Thymus (tissue), 11 donors: Measurements from ENCODE around the gene PRKCA. TPM values are rescaled to one million over a fixed set of nuclear protein-coding genes. Genes with fewer than 3 reads are reported as not detected.
"Not testable (repeated sequence)": the region's sequence is repeated elsewhere in the genome, so short reads cannot be mapped to it uniquely, and the experiment has no call there.

Experiments used
- DNase-seq, 9 donors: peaks; one replicate each; pipeline ENCODE4 v3.0.0-alpha.2; 2013; ENCODE audit warnings: low spot score in 9 of 9, low read depth in 6 of 9, missing footprints in 1 of 9
- H3K27ac ChIP-seq, 2 donors: one replicate each; pipeline ENCODE4 v1.5.1; 2013; ENCODE audit warnings: control low read depth in 1 of 2, low read depth in 1 of 2, low read length in 1 of 2, mild to moderate bottlenecking in 1 of 2, moderate library complexity in 1 of 2
- H3K27me3 ChIP-seq, 2 donors: one replicate each; pipeline ENCODE4 v1.5.1; 2013; ENCODE audit warnings: low read length in 1 of 2; ENCODE audit not compliant: control insufficient read depth in 2 of 2, insufficient read depth in 1 of 2
- H3K36me3 ChIP-seq, 2 donors: one replicate each; pipeline ENCODE4 v1.5.1; 2013; ENCODE audit warnings: low read length in 1 of 2, mild to moderate bottlenecking in 1 of 2, moderate library complexity in 1 of 2; ENCODE audit not compliant: control insufficient read depth in 2 of 2, insufficient read depth in 2 of 2
- H3K4me1 ChIP-seq, 2 donors: one replicate each; pipeline ENCODE4 v1.5.1; 2013; ENCODE audit warnings: low read length in 2 of 2; ENCODE audit not compliant: control insufficient read depth in 2 of 2, insufficient read depth in 2 of 2
- H3K4me3 ChIP-seq, 2 donors: one replicate each; pipeline ENCODE4 v1.5.1; 2013; ENCODE audit warnings: low read length in 2 of 2, control low read depth in 1 of 2, mild to moderate bottlenecking in 1 of 2
- H3K9me3 ChIP-seq, 2 donors: one replicate each; pipeline ENCODE4 v1.5.1; 2013; ENCODE audit warnings: low read length in 1 of 2, mild to moderate bottlenecking in 1 of 2; ENCODE audit not compliant: control insufficient read depth in 2 of 2, insufficient read depth in 1 of 2
- WGBS: extraction: QIAGEN DNeasy Blood & Tissue Kit; methylation state at CpG from one replicate; pipeline ENCODE4 v1.1.7; 2013; 5-methylcytosine and 5-hydroxymethylcytosine counted together
- polyA plus RNA-seq: library from polyadenylated mRNA; stranded (reverse); fragments of 200-250 nt; gene quantifications from one replicate; pipeline ENCODE4 v1.2.3, GENCODE V29; 2013
- total RNA-seq: library from RNA; stranded (reverse); fragments of 120-200 nt; gene quantifications from one replicate; pipeline ENCODE4 v1.2.4, GENCODE V29; 2013
- donor health status: healthy.

The PRKCA gene
- total and polyA plus RNA-seq, 2 donors, result 2.7 to 3.2 TPM

- no peak for DNase-seq
- Histone ChIP-seq H3K4me1 (peaks cover 0 to 9% of the 10 kb centered on the region in 2 donors), H3K36me3 (no peaks in the 10 kb centered on the region), H3K27me3 (no peaks in the 10 kb centered on the region), H3K9me3 (no peaks in the 10 kb centered on the region), H3K4me3 (no peak overlapping the region), H3K27ac (no peak overlapping the region)
- WGBS, result 81% methylated on average over 8 of the region's 8 CpGs
These were observed 409.0 kb downstream of the PRKCA start for GRCh38 chr17:66711401-66711800.

GRCh38 chr17:66711881-66712321, 409.5 kb downstream of the PRKCA start:
- Histone ChIP-seq H3K4me3 (no peak overlapping the region), H3K4me1 (peaks cover 0 to 9% of the 10 kb centered on the region in 2 donors), H3K27me3 (no peaks in the 10 kb centered on the region), H3K27ac (no peak overlapping the region), H3K36me3 (no peaks in the 10 kb centered on the region), H3K9me3 (no peaks in the 10 kb centered on the region)
- 32% methylated on average over 2 of the region's 2 CpGs for WGBS
- DNase-seq, result peak in 2 of 9 donors; percentile 20 to 35

DNA sequence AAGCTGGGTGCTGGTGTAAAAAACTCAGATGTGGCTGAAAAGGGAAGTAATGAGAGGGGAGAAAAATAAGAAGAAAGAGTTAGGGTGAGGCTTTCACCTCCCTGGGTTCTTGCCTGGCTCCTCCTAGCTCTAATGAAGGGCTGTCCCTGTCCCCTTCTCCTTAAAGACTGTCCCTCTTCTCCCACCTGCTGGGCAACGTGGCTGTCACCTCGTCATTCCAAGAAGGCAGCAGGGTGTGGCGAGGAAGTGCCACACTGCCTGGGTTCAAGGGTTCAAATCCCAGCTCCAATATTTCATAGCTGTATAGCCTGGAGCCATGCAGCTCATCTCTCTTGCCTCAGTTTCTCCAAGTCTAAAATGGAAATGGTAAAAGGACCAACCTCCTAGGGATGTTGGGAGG, 410.0 kb downstream of the PRKCA start:
- Histone ChIP-seq H3K27me3 (no peaks in the 10 kb centered on the region), H3K36me3 (no peaks in the 10 kb centered on the region), H3K9me3 (no peaks in the 10 kb centered on the region), H3K4me3 (no peak overlapping the region), H3K4me1 (peaks cover 0 to 9% of the 10 kb centered on the region in 2 donors), H3K27ac (no peak overlapping the region)
- WGBS, result 85% methylated on average over 3 of the region's 3 CpGs
- DNase-seq, result no peak

GRCh38 chr17:66713021-66713532, 410.7 kb downstream of the PRKCA start:
- not testable (repeated sequence) for H3K9me3 ChIP-seq, DNase-seq, H3K4me3 ChIP-seq, H3K27me3 ChIP-seq, H3K27ac ChIP-seq, H3K36me3 ChIP-seq, H3K4me1 ChIP-seq
- WGBS, result 96% methylated on average over 13 of the region's 13 CpGs

DNA sequence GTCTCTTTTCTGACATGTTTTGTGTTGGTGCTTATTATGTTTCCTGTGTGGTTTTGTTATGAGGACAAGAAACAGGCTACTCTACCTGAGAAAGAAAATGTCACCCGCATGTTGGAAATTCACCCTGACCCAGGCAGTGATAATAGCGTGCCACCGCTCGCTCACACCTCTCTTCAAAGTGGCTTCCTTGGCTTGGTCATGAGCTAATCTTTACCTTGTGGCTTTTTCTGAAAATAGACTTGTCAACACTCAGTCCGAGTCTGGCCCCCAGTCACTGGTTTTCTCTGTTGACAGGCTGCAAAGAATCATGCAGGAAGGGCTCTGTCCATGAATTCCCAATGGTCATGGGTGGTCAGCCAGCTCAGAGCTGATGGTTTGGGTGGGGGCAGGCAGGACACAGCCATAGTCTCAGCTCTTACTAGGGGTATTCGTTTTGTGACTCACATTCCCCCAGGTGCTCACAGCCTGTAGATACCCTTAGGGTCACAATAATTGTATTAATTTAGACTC, 411.2 kb downstream of the PRKCA start:
- Histone ChIP-seq H3K4me1 (peaks cover 0 to 9% of the 10 kb centered on the region in 2 donors), H3K27ac (no peak overlapping the region), H3K27me3 (no peaks in the 10 kb centered on the region), H3K9me3 (no peaks in the 10 kb centered on the region), H3K36me3 (no peaks in the 10 kb centered on the region), H3K4me3 (no peak overlapping the region)
- peak in 1 of 9 donors; percentile 20 for DNase-seq
- WGBS, result 86% methylated on average over 6 of the region's 6 CpGs

- Histone ChIP-seq H3K27ac (no peak overlapping the region), H3K36me3 (no peaks in the 10 kb centered on the region), H3K27me3 (no peaks in the 10 kb centered on the region), H3K4me3 (no peak overlapping the region), H3K4me1 (peaks cover 0 to 9% of the 10 kb centered on the region in 2 donors), H3K9me3 (no peaks in the 10 kb centered on the region)
- DNase-seq, result no peak
- 92% methylated on average over 17 of the region's 17 CpGs for WGBS
These were observed 411.9 kb downstream of the PRKCA start for GRCh38 chr17:66714046-66715023.

- Histone ChIP-seq H3K4me3 (no peak overlapping the region), H3K27ac (no peak overlapping the region), H3K27me3 (no peaks in the 10 kb centered on the region), H3K9me3 (no peaks in the 10 kb centered on the region), H3K36me3 (no peaks in the 10 kb centered on the region), H3K4me1 (peaks cover 0 to 9% of the 10 kb centered on the region in 2 donors)
- WGBS, result 81% methylated on average over 11 of the region's 11 CpGs
- no peak for DNase-seq
These were observed 412.8 kb downstream of the PRKCA start for GRCh38 chr17:66715076-66715675.

DNA sequence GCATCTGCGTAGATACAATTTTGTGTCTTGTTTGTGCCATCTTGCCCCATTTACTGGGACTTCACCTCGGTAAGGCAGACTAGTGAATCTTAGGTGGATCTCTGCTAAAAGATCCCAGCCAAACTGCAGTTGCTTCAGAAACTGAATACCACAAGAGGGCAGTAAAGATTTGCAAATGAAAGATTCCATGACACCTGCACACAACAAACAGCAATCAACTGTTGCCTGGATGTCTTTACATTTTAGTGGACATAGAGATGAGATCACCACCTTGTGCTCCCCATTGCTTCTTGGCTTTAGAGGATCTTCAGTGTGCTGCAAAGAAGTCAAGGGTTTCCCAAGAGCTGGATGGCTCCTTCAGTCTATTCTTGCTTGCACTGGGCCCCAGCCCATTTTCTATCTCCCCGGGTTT, 413.3 kb downstream of the PRKCA start:
- Histone ChIP-seq H3K9me3 (no peaks in the 10 kb centered on the region), H3K4me3 (no peak overlapping the region), H3K27ac (no peak overlapping the region), H3K27me3 (no peaks in the 10 kb centered on the region), H3K36me3 (no peaks in the 10 kb centered on the region), H3K4me1 (peaks cover 0 to 9% of the 10 kb centered on the region in 2 donors)
- DNase-seq, result peak; percentile 16 to 80 (median 50)
- 56% methylated on average over 3 of the region's 3 CpGs for WGBS
